H1 (cell line): ENCODE results near the gene PRR4. TPM values are rescaled to one million over a fixed set of nuclear protein-coding genes. Genes with fewer than 3 reads are reported as not detected.

Experiments
- SP1 ChIP-seq: IDR thresholded peaks from 2 replicates; pipeline ENCODE4 v1.6.1; 2011; ENCODE audit warnings: low read depth, low read length
- polyA plus RNA-seq, 7 experiments: library from polyadenylated mRNA; depleted of rRNA in 3 of 7; stranded (reverse) in 5 of 7; unstranded in 2 of 7; fragments of >200 nt in 5 of 7; fragments of 200-250 nt in 2 of 7; gene quantifications; 1 replicate in 5 of 7; 2 replicates in 1 of 7; 4 replicates in 1 of 7; pipeline versions ENCODE4 v1.2.1 to v1.2.3, GENCODE V29; 2011 to 2013; ENCODE audit warnings: missing spikeins in 2 of 7, mixed read lengths in 2 of 7
- total RNA-seq: library from RNA; stranded (reverse); fragmentation: NEBNext Ultra II Directional; extraction: Animal tissue kit (Norgen Biotek cat#: 25700); gene quantifications from 2 replicates; pipeline ENCODE4 v1.2.1, GENCODE V29; 2021
- TF ChIP-seq, protein P1 (sequence below), 3 experiments: IDR thresholded peaks; 1 replicate in 2 of 3; 2 replicates in 1 of 3; pipeline versions ENCODE4 v1.5.1 to v1.6.1; 2011; ENCODE audit warnings: low read length in 3 of 3, mild to moderate bottlenecking in 3 of 3, inconsistent platforms in 2 of 3, low read depth in 1 of 3, moderate library complexity in 1 of 3; ENCODE audit not compliant: insufficient read depth in 1 of 3; ENCODE audit errors: control extremely low read depth in 1 of 3

Gene PRR4
- total and polyA plus RNA-seq, 2 of the 8 experiments (the other 6 are each of a cell fraction or from before 2014, with no cell fraction given): 11.2 TPM; not detected in 1

DNA sequence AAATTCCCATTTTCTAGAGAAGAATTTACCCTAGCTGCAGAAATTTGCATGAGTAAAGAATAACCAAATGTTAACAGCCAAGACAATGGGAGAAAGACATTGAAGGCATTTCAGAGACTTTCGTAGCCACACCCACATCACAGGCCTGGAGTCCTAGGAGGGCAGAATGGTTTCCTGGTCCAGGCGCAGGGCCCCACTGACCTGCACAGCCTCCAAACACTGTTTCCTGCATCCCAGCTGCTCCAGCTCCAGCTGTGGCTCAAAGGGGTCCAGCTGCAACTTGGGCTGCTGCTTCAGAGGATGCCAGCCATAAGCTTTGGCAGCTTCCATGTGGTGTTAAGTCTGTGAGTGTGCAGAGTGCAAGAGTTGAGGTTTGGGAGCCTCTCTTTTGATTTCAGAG, 6.5 kb upstream of the PRR4 start (continued):
- TF ChIP-seq, protein P1, sequence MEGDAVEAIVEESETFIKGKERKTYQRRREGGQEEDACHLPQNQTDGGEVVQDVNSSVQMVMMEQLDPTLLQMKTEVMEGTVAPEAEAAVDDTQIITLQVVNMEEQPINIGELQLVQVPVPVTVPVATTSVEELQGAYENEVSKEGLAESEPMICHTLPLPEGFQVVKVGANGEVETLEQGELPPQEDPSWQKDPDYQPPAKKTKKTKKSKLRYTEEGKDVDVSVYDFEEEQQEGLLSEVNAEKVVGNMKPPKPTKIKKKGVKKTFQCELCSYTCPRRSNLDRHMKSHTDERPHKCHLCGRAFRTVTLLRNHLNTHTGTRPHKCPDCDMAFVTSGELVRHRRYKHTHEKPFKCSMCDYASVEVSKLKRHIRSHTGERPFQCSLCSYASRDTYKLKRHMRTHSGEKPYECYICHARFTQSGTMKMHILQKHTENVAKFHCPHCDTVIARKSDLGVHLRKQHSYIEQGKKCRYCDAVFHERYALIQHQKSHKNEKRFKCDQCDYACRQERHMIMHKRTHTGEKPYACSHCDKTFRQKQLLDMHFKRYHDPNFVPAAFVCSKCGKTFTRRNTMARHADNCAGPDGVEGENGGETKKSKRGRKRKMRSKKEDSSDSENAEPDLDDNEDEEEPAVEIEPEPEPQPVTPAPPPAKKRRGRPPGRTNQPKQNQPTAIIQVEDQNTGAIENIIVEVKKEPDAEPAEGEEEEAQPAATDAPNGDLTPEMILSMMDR (IDR thresholded peaks at IDR 0.05; ENCODE audit: control extremely low read depth in 1 of 3, insufficient read depth in 1 of 3, low read depth in 1 of 3, low read length in 3 of 3): no peak
- no peak for TF ChIP-seq SP1
